Hematopoietic multipotent progenitor cell (in vitro differentiated cells): Measurements from ENCODE around the gene GAS7. TPM values are rescaled to one million over a fixed set of nuclear protein-coding genes. Genes with fewer than 3 reads are reported as not detected.
A peak's percentile ranks its signal among the peaks of the same experiment; 100 is the strongest.

ENCODE experiments used
- DNase-seq, 3 donors: peaks; one replicate each; pipeline ENCODE4 v3.0.0-alpha.2; 2011 to 2015; ENCODE audit warnings: low read depth in 2 of 3, low spot score in 2 of 3
- total RNA-seq: library from RNA; depleted of rRNA; stranded (reverse); fragments of >200 nt; gene quantifications from one replicate; pipeline ENCODE4 v1.2.3, GENCODE V29; 2012

The GAS7 gene
- total RNA-seq, 1 donor, result 16.2 TPM

DNA sequence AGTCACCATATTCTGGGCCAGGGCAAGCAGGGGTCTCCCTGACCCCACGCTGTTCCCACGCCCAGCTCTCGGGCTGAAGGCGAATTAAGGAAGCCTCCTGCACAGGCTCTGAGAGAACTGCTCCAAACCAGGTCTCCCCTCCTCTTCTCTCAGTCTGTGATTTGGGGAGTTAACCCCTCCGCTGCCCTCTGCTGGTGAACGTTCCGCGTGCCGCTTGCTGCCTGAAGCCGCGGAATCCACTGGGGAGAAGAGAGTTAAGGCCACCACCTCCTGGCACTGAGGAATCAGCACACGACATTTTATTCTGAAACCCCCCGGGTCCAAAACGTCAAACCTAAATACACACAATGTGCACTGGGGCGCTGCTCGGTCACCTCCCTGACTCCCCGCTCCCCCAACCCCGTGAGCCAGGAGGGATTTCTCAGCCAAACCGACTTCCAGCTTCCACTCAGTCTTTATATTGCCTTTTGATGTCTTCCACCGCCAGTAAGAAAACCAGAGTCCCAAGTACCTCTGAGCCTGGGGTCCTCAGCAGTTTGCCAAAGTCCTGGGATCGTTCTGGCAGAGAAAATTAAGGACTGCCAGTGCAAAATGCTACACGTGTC, 238.9 kb downstream of the GAS7 start:
- peak in 2 of 3 donors; percentile 55 to 70 for DNase-seq

DNA sequence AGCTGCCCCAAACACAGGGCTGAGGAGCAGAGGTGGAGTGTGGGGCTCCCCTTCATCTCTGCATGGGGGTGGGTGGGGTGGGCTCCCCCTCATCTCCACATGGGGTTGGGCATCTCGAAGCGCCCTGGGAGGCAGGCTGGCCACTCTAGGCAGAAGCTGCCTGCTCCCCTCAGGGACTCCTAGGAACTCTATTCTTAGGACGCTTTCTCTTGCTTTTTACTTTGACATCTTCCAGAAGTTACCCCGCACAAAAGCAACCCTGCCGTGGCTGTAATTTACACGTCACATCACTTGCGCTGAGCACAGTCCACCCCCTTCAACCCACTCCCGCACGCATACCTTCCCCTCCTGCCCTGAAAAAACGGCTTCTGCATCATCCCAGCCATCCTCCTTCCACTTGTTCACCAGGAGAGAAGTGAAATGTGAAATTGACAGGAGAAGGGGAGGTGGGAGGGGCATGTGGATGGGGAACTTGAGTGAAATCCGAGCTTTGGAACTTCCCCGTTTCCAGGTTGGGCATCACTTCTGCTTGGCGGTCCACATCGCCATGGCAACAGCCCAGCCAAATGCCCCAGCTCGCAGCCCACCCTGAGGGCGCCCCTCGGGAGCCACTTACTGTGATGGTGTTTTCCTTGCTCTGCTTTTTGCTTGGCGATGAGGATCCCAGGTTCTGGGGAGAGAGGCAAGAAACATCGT, 239.7 kb downstream of the GAS7 start:
- peak in 1 of 3 donors; percentile 19 for DNase-seq

DNA sequence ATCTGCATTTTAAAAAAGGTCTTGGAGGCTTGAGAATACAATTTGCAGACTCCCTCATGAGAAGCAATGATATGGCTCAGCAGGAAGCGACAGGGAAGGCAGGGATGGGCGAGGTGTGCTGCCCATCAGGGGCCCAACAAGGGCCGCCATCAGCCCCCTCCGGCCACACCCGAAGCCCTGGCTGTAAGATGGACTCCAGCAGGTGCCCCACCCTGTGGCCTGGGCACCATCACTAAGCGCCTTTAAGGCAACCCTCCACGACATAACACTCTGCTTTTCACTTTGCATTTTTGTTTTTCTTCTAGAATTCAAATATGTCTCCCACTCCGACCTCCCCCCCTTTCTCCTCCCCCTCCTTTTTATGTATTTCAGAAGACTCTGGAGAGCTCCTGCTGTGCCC, 241.2 kb downstream of the GAS7 start:
- no peak for DNase-seq

DNA sequence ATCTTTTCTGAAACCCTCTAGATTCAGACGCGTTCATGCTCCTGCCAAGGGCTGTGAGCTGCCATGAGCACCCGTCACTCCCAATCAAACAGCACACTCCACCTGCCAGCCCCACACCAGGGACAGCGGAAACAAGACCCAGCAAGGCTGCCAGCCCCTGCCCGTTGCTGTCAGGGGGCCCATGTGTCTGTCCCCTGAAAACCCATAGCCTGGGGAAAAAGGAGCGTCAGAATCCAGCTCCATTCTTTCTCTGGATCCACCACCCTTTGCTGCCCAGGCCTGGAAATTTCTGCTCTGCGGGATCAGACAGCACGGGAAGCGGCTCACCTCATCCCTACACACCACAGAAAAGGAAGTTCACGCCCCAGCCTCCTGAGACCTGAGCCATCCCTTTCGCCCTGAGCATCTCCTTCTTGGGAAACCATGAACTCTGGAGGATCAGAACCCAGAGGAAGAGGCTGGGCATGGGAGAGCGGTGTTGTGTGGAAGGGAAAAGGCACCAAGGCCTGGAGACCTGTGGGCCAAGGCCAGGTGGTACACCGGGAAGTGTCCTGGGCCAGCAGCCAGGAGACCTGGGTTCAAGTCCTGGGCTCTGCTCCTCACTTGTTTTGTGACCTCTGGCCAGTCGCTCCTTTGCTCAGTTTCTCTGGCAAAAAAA, 241.8 kb downstream of the GAS7 start:
- DNase-seq, result no peak

DNA sequence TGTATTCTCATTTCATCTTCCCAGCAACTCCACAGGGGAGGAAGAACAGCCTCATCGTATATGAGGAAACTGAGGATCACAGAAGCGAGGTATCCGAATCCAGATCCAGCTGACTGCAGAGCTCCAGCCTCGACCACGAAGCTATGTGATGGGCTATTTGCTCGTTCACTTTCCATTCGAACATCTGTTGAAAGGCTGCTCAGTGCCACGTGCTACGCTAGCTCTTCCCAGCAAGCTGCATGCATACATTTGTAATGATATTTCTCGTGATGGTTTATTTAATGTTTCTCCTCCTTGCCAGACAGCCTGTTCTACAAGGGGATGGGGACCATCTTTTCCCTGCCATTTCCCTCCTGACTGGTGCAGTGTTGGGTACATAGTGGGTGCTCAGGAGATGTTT, 244.9 kb downstream of the GAS7 start:
- DNase-seq, result no peak

DNA sequence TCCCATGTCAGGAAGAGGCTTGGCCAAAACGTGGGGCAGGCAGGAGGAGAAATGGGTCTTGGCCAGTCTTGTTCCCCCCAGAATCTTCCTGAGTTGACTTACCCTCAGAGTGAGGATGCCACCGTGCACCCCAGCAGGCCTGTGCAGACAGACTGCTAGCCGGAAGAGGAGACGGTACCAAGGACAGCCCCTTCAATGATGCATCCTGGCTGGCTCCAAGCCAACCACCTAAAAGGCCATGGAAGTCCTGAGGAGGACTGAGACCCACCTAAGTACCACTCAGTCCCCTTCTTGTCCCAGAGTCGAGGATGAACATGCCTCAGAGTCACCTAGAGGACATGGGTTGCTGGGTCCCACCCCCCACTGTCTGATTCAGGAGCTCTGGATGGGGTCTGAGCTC, 246.6 kb downstream of the GAS7 start:
- no peak for DNase-seq

DNA sequence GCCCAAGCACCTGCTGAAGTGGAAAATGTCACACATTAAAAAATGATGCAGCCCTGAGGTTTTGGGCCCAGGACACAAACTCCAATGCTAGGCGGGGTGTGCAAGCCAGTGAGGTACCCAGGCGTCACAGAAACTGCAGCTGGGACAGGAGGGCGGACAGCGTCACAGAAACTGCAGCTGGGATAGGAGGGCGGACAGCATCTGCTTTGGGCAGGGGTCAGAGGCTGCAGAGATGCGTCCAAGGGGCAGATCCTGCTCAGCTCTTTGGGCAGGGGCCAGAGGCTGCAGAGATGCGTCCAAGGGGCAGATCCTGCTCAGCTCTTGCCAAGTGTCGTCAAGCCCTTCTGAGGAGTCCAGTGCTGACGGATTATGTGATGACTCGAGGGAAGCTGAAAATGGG, 249.5 kb downstream of the GAS7 start:
- no peak for DNase-seq

DNA sequence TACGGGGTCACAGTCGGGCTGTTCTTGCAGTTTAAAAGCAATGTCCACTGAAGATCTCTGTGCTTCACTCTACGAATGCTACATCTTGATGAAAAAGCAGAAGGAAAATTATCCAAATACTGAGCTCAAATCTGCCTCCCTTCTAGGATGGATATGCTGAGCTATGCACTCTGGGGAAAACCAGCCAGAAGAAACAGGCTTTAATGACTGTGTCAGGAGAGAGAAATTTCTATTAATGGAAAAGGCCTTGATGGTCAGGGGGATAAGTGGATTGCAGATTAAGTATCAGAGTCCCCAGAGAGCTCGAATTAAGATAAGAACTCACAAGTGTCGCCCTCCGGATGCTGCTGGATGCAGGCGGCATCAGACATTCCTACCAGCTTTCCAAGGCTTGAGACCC, 253.7 kb downstream of the GAS7 start:
- no peak for DNase-seq

DNA sequence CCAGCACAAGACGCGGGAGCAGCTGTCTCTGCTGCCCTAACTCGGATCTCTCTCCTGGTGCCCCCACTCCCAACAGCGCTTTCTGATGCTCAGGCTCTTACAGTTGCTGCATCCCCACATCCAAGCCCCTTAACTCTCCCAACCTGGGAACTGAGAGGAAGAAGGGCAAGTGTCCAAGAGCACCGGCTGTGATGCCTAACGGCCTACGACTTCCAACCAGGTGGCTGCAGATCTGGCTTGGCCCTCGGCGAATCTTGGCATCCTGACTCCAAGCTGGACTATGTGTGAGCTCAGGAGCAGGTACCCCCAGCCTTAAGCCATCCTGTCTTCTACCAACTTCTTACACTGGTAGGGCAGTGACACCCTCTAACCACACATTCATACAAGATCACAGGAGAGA, 255.1 kb downstream of the GAS7 start:
- no peak for DNase-seq

DNA sequence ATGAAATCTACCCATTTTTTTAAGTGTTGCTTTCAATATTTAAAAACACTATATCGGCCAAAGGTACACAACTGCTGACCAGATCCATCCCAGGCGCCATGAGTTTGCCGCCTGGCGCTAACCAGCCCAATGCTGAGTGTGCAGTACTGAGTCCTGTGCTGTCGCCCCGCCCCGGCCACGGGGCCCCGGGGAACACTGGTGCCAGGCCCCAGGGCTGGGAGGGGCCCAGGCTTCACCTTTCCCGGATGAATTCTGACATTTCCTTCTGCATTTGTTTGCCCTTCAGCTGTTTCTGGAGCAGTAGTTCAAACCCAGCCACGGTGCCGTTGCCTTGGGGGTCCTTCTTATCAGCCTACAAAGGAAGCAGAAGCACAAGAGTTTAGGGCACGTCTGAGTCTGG, 255.5 kb downstream of the GAS7 start:
- DNase-seq, result no peak

DNA sequence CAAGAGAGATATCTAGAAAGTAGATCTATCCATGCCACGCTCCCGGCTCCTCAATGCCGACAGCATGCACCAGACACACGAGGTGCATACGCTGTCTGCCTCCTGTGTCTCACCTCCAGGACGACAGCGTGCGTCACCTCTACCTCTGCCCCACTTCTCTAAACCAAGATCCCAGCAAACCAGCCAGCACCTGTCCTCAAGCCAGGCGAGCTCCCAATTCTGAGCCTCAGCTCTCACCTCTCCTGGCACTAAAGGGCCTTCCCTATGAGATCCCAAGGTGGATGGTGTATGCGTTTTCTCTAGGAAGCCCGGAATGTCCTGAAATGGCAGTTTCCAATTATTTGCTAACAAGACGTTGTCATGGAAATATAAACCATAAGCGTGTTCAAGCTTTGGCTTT, 257.1 kb downstream of the GAS7 start:
- DNase-seq, result no peak

DNA sequence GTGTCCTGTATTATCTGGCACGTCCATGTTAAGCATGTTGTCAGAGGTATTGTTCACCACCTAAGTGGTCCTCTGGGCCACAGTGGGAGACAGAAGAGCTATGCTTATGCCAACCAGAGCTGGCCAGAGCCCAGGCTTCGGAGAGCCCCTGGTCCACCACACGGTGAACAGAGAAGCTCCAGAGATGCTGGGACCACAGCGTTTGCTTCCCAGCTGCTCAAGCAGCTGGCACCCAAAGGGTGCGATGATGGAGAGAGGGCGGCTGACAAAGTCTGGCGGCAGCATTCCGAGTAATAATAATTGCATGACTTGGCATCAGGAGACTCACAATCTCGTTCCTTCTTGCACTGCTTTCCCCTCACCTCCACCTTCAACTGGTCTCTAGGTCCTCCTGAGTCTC, 257.6 kb downstream of the GAS7 start:
- DNase-seq, result no peak

DNA sequence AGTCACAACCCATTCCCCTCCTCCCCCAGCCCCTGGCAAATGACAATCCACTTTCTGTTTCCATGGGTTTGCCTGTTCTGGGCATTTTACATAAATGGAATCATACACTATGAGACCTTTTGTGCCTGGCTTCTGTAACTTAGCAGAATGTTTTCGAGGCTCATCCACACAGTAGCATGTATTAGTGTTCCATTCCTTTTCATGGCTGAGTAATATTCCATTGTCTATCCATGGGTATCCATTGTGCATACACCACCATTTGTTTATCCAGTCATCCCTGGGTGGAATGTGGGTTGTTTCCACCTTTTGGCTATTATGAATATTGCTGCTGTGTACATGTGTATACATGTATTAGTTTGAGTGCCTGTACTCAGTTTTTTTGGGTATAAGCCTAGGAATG, 259.6 kb downstream of the GAS7 start:
- DNase-seq, result no peak

DNA sequence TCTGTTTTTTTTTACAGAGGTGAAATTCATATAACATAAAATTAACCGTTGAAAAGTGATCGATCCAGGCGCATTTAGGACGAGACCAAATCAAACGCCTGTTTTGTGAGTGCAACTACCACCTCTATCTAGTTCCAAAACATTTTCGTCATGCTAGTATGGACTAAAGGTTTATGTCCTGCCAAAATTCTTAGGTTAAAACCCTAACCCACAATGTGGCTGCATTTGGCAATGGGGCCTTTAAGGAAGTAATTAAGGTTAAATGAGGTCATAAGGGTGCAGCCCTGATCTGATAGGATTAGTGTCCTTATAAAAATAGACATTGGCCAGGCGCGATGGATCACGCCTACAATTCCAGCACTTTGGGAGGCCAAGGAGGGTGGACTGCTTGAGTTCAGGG, 260.5 kb downstream of the GAS7 start:
- no peak for DNase-seq

DNA sequence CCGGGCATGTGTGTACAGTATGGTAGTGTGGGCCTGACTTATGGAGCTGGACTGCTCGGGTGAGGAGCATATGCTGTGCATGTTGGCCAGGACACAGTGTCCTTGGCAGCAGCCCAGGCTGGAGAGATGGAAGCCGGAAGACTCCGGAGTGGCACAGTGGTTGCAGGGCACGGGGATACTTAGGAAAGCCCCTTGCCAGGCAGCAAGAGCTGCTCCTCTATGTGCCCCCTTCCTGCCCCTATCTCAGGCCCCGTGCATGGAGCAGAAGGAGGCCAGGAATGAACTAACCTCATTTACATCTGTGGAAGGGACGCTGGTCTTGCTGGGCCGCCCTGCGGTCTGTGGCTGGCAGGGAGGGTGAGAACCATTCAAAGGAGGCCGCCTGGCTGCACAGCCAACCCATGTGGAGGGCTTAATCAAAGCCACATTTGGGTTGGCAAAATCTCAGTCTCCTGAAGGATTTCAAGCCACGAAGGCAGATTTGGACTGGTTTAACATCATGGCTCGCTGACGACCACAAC, 261.1 kb downstream of the GAS7 start:
- DNase-seq, result no peak

DNA sequence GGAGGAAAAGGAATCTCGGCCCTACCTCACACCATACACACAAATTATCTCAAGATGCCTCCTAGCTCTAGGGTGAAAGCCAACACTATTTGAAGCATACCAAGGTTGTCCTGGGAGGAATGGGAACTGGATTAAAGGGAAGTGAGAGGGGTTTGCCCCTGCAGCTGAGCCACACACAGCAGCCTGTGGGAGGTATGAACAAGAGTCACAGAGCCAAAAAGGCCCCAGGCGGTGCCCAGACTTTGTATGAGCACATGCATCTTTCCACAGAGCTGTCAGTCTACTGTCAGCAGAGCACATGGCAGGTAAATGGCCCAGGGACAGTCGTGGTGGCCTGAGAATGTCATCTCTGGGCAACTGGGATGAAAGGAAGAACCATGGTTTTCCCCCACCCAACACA, 262.3 kb downstream of the GAS7 start:
- DNase-seq, result no peak

DNA sequence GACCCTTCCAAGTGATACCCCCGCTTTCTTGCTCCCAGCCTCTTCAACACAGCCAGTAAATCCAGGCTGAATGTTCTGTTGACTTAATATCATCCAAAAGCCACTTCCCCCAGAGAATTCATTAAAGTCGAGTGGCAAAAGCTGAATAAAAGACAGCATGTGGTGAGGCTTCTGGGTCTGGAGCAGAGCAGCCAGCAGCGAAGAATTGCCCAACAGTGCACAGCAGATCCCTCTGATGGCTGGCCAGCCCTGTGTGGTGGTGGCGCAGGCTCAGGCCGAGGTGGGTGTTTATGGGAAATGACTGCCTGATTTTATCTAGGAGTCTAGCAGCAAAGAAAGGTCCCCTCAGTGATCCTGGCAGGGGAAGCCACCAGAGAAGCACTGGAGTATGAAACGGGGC, 263.0 kb downstream of the GAS7 start:
- DNase-seq, result no peak

DNA sequence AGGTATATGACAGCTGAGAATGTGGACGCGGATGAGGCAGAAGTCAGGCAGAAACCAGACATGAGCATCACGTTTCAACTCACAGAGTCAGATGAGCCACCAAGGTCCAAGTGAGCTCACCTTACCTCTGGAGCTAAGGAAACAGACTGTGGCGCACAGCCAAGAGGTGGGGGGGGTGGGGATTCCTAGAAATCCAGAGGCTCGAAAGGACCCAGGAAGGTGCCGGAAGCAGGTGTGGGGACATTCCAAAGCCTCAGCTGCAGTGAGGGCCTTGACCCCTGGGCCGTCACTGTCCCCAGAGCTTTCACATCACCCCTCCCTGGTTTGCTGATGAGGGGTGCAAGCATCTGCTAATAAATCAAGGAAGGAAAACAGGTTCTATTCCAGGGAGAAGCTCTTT, 264.1 kb downstream of the GAS7 start:
- no peak for DNase-seq

DNA sequence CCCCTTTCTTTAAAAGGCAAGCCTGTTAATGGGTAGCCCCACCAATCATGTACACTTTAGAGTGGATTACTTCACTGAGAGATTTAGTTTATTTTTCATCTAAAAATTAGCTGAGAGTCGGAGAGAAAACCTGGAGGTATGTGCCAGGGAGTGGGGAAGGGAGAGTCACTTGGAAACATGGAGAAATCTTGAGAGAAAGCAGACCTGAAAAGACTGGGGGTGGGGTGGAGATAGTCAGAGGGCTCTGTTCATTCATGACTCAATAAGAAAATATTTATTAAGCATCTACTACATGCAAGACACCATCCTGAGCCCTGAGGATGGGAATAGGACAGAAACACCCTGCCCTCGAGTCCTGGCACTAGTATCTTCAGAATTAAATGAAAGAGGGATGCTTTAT, 265.9 kb downstream of the GAS7 start:
- DNase-seq, result no peak

DNA sequence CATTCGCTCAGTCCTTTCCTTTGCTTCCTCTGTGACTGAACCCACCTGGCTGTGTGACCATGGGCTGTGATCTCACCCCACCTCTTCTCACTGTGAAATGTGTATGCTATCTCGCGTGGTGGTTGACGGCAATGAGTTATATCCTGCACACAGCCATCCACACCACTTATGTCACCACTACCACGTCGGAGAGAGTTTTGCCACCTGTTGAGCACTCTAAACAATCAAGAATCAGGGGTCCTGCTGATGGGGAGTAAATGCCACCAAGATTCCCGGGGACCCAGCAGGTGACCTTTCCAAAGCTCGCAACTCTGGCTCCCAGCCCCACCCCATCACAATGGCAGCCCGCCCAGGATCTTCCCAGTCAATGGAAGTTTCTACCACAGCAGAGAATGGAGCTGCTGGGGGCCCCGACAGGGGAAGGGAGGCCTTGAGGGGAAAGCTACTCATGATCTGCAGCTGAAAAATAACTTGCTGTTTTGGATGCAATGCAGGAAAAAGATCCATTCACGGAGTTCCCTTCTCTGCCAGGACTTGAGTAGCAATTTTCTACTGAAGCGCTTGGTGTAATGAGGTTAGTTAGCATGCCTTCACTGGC, 267.2 kb downstream of the GAS7 start:
- no peak for DNase-seq

DNA sequence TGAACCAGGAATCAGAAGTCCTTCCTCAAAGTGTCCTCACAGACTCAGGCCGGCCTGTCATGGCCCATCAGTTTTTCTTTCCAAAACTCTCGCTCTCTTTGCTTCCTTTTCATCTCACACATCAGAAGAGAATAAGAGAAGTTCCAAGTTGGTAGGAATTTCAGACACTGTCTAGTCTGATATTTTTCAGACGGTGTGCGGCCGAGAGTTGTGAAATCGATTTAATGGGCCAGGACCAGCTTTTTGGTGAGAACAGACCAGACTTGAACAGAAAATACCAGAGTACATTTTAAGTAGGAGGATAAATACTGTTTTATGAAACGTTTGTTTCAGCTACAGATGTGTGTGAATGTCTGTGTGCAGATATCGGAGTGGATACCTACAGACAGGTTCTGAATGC, 268.5 kb downstream of the GAS7 start:
- DNase-seq, result no peak
